Vagina (tissue), 2 donors: ENCODE results near the gene MORN4.

ENCODE experiments used
- CTCF ChIP-seq, 3 experiments: fragments of 450-650 bp in 2 of 3; fragments of 200-600 bp in 1 of 3; sonication (generic) in 1 of 3; IDR thresholded peaks; one replicate each; pipeline ENCODE4 v1.5.1; 2017 to 2019; ENCODE audit warnings: antibody characterized with exemption in 3 of 3, mild to moderate bottlenecking in 2 of 3, moderate library complexity in 2 of 3
- POLR2A ChIP-seq, 2 donors: fragments of 450-650 bp; IDR thresholded peaks; one replicate each; pipeline ENCODE4 v1.6.1; 2017; ENCODE audit warnings: antibody characterized with exemption in 2 of 2, mild to moderate bottlenecking in 2 of 2, moderate library complexity in 2 of 2
- POLR2AphosphoS5 ChIP-seq, 2 donors: sonication (generic); formaldehyde crosslinking; IDR thresholded peaks; one replicate each; pipeline ENCODE4 v1.9.0; 2017; ENCODE audit warnings: antibody characterized with exemption in 2 of 2, mild to moderate bottlenecking in 2 of 2, low read depth in 1 of 2; ENCODE audit not compliant: insufficient read depth in 1 of 2

- TF ChIP-seq POLR2A (IDR thresholded peaks at IDR 0.05) (no peak), CTCF (IDR thresholded peaks at IDR 0.05) (no peak), POLR2AphosphoS5 (IDR thresholded peaks at IDR 0.05; ENCODE audit: insufficient read depth in 1 of 2, low read depth in 1 of 2) (no peak)
Observed at GRCh38 chr10:97675222-97675621, 41.9 kb upstream of the MORN4 start.
